ENCODE measurements around the gene SMAD7. TPM values are rescaled to one million over a fixed set of nuclear protein-coding genes. Genes with fewer than 3 reads are reported as not detected.

The SMAD7 gene
- total RNA-seq, 2 donors from 2014 or later: 161 to 181 TPM

DNA sequence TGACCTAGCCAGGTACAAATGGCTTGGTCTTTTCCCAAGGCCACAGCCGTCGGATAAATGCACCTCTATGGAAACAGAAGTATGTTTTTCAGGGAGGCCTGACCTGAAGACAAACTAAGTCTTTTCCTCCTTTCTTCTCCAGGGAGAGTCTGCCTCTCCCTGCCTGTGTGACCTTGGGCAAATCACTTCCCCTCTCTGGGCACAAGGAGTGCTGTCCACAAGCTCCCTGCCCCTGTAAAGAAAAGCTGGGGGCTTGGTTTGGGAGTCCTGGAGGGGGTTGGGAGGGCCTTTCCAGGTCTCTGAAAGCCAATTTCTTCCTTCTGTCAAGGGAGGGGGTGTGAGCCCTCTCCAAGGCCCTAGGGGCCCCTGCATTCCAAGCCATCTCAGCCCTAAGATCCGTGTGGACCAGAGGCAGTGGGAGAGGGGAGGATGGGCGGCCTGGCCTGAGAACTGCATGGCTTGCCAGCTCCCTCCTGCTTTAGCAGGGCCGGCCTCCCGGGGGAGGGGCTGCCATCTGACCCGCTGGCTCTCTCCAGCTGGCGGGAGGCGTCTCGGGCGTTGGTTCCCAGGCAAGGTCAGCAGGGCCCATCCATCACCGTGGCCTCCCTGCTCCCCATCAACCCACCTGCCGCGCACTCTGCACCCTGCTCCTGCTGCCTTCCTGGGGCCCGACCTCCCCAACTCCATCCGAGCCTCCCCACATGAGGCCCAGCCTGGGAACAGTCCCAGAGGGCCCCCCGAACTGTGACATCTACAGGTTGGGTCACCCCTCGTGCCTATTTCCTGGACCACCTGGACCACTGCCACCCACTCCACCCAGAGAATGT, 61.4 kb downstream of the SMAD7 start:
- peaks cover 3% of the 10 kb centered on the region for H3K36me3 Mint-ChIP-seq (ENCODE audit: low read depth)
- H3K27ac Mint-ChIP-seq: no peak overlapping the region

DNA sequence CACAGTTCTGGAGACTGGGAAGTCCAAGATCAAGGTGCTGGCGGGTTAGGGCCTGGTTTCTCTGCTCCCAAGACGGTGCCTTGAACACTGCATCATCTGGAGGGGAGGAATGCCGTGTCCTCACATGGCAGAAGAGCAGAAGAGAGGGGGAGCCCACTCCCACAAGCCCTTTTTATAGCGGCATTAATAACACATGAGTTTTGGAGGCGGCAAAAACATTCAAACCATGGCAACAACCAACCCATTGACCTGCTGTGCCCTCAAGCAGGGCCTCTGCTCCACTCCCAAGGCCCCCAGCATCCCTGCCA, 62.0 kb downstream of the SMAD7 start:
- Mint-ChIP-seq H3K36me3 (ENCODE audit: low read depth) (peaks cover 3% of the 10 kb centered on the region), H3K27ac (no peak overlapping the region), H3K27me3 (no peaks in the 10 kb centered on the region), H3K4me1 (peaks cover 11% of the 10 kb centered on the region), H3K4me3 (no peak overlapping the region)
- DNase-seq (no peak), ATAC-seq (no peak)
- no peaks in the 10 kb centered on the region for H3K9me3 ChIP-seq (ENCODE audit: control insufficient read depth, low read length, poor library complexity, severe bottlenecking)

More for the DNA sequence above, 61.4 kb downstream of the SMAD7 start:
- ATAC-seq (no peak), DNase-seq (no peak)
- Mint-ChIP-seq H3K4me3 (no peak overlapping the region), H3K4me1 (peaks cover 11% of the 10 kb centered on the region), H3K27me3 (no peaks in the 10 kb centered on the region)
- H3K9me3 ChIP-seq (ENCODE audit: control insufficient read depth, low read length, poor library complexity, severe bottlenecking): no peaks in the 10 kb centered on the region

DNA sequence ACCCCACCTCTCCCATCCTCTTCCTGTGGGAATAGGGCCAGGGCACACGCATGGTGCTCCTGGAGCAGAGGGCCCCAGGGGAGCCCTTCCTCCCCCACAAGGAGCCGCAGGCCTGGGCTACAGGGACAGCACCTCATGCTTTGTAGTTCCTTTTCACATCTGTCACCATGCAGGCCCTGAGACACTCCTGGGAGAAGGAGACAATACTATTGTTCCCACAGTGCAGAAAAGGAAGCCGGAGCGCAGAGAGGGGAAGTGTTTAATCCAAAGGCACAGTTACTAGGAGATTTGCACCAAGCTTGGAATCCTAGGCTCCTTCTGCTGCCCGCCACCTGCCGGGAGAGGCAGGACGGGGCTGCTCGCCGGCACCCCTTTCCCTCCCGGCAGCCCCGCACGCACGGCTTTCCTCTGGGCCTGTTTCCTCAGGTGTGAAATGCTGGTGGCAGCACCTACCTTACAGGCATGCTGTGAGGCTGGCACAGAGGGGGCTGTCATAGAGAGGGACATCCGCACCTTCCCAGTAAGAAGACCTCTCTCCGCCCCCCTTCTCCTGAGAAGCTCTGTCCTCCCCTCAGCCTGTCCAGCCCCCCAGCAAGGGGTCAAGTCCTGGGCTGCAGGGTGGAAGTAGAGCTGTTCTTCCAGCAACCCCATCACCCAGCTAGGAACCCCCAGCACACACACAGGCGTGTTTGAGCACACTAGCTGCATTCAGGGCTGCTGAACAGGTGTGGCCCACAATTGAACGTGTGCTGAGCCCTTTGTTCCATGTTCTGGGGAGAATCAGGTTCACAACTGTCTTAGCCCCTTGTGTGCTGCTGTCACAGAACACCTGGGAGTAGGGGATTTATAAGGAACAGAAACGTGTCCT, 62.6 kb downstream of the SMAD7 start:
- H3K9me3 ChIP-seq (ENCODE audit: control insufficient read depth, low read length, poor library complexity, severe bottlenecking): no peaks in the 10 kb centered on the region
- ATAC-seq: no peak
- Mint-ChIP-seq H3K4me3 (no peak overlapping the region), H3K4me1 (peaks cover 8% of the 10 kb centered on the region), H3K27ac (peak overlapping the region; percentile 89), H3K36me3 (ENCODE audit: low read depth) (peaks cover 3% of the 10 kb centered on the region), H3K27me3 (no peaks in the 10 kb centered on the region)
- DNase-seq: no peak

DNA sequence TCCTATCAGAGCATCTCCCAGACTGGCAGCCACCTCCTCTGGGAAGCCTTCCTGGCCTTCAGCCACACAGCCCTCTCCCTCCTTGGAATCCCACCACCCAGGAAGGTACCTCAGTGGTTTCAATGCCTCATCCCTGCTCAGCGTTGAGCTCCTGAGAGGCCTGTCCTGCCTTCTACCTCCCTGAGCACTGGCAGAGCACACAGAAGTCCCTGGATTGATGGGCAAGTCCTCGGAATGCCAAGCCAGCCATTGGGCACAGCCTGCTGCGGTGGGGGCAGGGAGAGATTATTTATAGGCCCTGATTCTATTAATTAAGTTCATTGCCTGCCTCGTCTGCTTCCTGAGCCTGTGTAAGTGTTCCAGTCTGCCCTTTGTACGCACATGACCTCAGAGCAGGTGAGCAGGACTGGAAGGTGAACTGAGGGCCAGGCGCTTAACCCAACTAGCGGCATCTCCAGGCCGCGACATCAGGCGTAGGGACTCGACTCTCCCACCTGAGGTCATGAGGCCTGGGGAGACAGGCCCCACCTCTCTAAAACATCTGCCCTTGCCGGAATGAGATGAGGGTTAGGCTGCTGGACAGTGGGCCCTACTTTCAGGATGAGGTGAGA, 63.4 kb downstream of the SMAD7 start:
- H3K4me1 Mint-ChIP-seq: peaks cover 8% of the 10 kb centered on the region
- ATAC-seq: no peak
- no peak overlapping the region for H3K4me3 Mint-ChIP-seq
- no peaks in the 10 kb centered on the region for H3K9me3 ChIP-seq (ENCODE audit: control insufficient read depth, low read length, poor library complexity, severe bottlenecking)
- peaks cover 3% of the 10 kb centered on the region for H3K36me3 Mint-ChIP-seq (ENCODE audit: low read depth)
- no peak for DNase-seq
- no peaks in the 10 kb centered on the region for H3K27me3 Mint-ChIP-seq
- H3K27ac Mint-ChIP-seq: peak overlapping the region; percentile 89

DNA sequence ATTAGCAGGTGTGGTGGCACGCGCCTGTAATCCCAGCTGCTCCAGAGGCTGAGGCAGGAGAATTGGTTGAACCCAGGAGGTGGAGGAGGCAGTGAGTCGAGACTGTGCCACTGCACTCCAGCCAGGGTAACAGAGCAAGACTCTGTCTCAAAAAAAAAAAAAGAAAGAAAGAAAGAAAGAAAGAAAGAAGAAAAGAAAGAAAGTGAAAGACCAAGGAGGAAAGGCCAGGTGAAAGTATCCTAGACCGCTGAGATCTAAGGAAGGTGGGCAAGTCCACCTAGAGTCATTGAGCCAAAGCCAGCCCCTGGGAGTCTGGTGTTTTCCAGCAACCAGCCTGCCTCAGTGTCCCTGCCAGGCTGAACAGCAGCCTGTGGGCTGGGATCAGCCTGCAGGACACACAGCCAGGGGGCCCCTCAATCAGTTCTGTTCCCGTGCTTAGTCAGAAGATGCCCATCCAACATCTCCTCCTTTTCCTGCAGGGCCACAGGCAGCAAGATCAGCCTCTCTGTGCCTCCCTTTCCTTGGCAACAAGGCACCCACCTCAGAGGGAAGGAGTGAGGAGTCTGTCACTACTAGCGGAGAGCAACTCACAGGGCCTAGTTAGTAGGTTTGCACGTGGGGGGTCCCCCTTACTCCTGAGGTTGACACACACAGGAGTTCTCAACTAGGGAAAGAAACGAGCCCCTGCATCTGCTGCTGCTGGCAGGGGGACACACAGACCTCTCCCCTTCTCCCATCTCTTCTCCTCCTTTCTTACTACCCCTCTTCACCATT, 64.1 kb downstream of the SMAD7 start:
- no peak for ATAC-seq
- H3K4me1 Mint-ChIP-seq: peaks cover 8% of the 10 kb centered on the region
- peaks cover 3% of the 10 kb centered on the region for H3K36me3 Mint-ChIP-seq (ENCODE audit: low read depth)
- H3K9me3 ChIP-seq (ENCODE audit: control insufficient read depth, low read length, poor library complexity, severe bottlenecking): no peaks in the 10 kb centered on the region
- no peak for DNase-seq
- H3K4me3 Mint-ChIP-seq: no peak overlapping the region
- no peaks in the 10 kb centered on the region for H3K27me3 Mint-ChIP-seq
- peak overlapping the region; percentile 89 for H3K27ac Mint-ChIP-seq

DNA sequence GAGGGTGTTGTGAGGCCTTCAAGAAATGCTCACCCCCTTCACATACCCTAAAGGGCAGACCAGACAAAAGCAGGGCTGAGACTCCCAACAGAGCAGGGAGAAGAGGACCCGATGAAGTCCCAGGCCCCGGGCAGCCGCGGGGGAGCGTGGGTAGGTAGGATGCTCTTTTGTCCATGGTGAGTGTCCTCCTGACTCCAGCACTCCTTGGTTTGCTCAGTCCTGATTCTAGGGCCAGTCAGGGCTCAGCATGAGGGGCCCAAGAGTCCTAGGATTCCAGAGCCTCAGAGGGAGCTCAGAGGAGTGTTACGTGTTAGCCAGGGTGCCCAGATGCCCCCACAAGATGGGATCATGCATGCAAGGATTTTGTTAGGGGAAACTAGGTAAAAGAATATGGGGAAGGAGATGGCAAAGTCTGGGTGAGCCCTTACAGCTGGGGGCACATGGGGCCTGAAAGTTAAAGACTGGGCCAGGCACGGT, 64.8 kb downstream of the SMAD7 start:
- Mint-ChIP-seq H3K27ac (peak overlapping the region; percentile 89), H3K4me1 (peaks cover 8% of the 10 kb centered on the region), H3K36me3 (ENCODE audit: low read depth) (peaks cover 3% of the 10 kb centered on the region), H3K4me3 (no peak overlapping the region), H3K27me3 (no peaks in the 10 kb centered on the region)
- DNase-seq (no peak), ATAC-seq (no peak)
- no peaks in the 10 kb centered on the region for H3K9me3 ChIP-seq (ENCODE audit: control insufficient read depth, low read length, poor library complexity, severe bottlenecking)

DNA sequence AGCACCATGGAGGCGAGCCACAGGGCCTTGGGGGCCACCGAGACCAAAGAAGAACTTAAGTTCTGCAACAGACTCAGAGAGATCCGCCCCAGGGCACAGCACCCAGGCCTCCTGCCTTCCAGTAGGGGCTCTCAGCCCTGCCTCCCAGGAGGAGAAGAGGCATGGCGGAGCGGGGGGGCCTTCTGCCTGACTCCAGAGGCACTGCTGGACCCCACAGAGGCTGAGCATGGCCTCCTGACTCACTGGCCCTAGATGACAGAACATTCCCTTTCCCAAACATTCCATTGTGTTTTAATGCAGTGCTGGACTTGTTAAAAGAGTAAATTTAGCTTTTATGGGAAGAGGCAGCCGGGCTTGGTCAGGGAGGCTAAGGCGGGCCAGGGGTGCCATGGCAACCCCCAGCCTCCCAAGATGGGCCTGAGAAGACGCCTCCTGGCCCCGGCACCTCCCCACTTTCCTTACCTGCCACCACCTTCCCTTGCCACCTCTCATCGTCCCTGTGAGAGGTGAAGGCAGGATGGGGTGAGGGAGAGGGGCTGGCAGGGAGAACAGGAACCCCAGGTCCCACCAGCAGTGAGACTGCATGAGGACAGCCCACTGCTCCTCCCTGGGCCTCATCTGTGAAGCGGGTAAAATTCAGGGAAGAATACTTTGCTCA, 65.4 kb downstream of the SMAD7 start:
- H3K27me3 Mint-ChIP-seq: no peaks in the 10 kb centered on the region
- H3K9me3 ChIP-seq (ENCODE audit: control insufficient read depth, low read length, poor library complexity, severe bottlenecking): no peaks in the 10 kb centered on the region
- DNase-seq (no peak), ATAC-seq (no peak)
- H3K27ac Mint-ChIP-seq: peak overlapping the region; percentile 89
- peaks cover 3% of the 10 kb centered on the region for H3K36me3 Mint-ChIP-seq (ENCODE audit: low read depth)
- H3K4me1 Mint-ChIP-seq: peaks cover 9% of the 10 kb centered on the region
- H3K4me3 Mint-ChIP-seq: no peak overlapping the region

DNA sequence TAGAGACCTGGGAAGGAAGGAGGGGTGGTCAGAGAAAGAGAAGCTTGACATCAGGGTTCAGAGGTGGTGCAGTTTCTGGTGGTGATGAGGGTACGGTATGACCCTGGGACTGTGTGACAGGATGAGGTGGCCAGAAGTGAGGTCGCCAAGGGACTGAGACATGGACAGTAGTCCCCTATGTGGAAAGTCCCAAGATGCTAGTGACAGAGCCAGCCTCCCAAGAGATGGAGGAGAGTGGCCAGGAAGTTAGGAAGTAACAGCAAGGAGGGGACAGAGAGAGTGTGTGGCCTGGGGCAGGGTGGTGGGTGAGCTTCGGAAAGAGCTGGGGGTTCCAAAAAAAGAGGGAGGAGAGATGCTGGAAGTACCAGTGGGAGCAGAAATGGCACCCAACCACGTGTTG, 66.0 kb downstream of the SMAD7 start:
- peak overlapping the region; percentile 89 for H3K27ac Mint-ChIP-seq
- no peak overlapping the region for H3K4me3 Mint-ChIP-seq
- H3K36me3 Mint-ChIP-seq (ENCODE audit: low read depth): peaks cover 3% of the 10 kb centered on the region
- peaks cover 14% of the 10 kb centered on the region for H3K4me1 Mint-ChIP-seq
- no peaks in the 10 kb centered on the region for H3K27me3 Mint-ChIP-seq
- DNase-seq (no peak), ATAC-seq (no peak)
- no peaks in the 10 kb centered on the region for H3K9me3 ChIP-seq (ENCODE audit: control insufficient read depth, low read length, poor library complexity, severe bottlenecking)

DNA sequence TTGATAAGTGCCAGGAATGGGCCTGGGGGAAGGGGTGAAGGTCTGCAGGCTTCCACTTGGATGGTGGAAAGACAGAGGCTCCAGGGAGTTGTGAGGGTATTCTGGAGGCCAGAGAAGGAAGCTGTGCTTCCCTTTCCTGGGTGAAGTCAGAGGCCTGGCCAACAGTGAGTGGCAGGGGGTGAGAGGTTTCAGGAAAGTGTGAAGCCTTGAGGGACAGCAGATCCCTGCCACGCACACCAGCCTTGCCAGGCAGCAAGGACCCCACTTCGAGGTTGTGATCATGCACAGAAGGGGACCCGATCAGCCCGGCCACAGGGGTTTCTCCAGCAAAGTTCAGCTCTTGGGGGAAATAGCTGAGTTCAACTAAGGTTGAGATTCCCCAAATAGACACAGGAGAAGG, 66.5 kb downstream of the SMAD7 start:
- peaks cover 3% of the 10 kb centered on the region for H3K36me3 Mint-ChIP-seq (ENCODE audit: low read depth)
- peaks cover 15% of the 10 kb centered on the region for H3K4me1 Mint-ChIP-seq
- DNase-seq (no peak), ATAC-seq (no peak)
- no peaks in the 10 kb centered on the region for H3K27me3 Mint-ChIP-seq
- H3K9me3 ChIP-seq (ENCODE audit: control insufficient read depth, low read length, poor library complexity, severe bottlenecking): no peaks in the 10 kb centered on the region
- H3K27ac Mint-ChIP-seq: peak overlapping the region; percentile 89
- H3K4me3 Mint-ChIP-seq: no peak overlapping the region

- H3K27ac Mint-ChIP-seq: no peak overlapping the region
- ATAC-seq: no peak
- no peak overlapping the region for H3K4me3 Mint-ChIP-seq
- DNase-seq: no peak
- peaks cover 3% of the 10 kb centered on the region for H3K36me3 Mint-ChIP-seq (ENCODE audit: low read depth)
- H3K9me3 ChIP-seq (ENCODE audit: control insufficient read depth, low read length, poor library complexity, severe bottlenecking): no peaks in the 10 kb centered on the region
- H3K27me3 Mint-ChIP-seq: peaks cover 5% of the 10 kb centered on the region
- H3K4me1 Mint-ChIP-seq: peaks cover 20% of the 10 kb centered on the region
These were observed 68.4 kb downstream of the SMAD7 start for GRCh38 chr18:48882379-48882778.

DNA sequence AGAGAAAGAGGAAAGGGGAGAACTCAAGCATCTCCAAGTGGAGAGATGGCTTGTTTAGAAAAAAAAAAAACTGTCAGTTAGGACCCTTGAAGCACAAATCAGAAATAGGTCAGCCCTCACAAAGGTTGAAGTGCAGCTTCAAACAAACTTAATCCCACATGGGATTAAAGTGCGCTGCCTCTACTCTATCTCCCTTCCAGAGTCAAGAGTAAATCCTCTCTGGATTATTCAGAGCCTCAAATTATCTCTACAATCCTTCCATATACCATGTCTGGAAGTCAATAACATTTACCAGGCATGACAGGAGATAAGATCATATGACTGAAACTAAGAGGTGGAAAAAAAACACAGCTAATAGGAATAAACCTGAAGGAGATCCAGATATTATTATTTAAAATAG, 69.8 kb downstream of the SMAD7 start:
- H3K27me3 Mint-ChIP-seq: peaks cover 5% of the 10 kb centered on the region
- H3K4me3 Mint-ChIP-seq: no peak overlapping the region
- peak overlapping the region; percentile 89 for H3K27ac Mint-ChIP-seq
- no peaks in the 10 kb centered on the region for H3K9me3 ChIP-seq (ENCODE audit: control insufficient read depth, low read length, poor library complexity, severe bottlenecking)
- DNase-seq: no peak
- peaks cover 17% of the 10 kb centered on the region for H3K4me1 Mint-ChIP-seq
- no peak for ATAC-seq
- peaks cover 3% of the 10 kb centered on the region for H3K36me3 Mint-ChIP-seq (ENCODE audit: low read depth)

GRCh38 chr18:48879008-48879431, 71.7 kb downstream of the SMAD7 start:
- Mint-ChIP-seq H3K4me3 (no peak overlapping the region), H3K27ac (no peak overlapping the region), H3K4me1 (peaks cover 15% of the 10 kb centered on the region), H3K36me3 (ENCODE audit: low read depth) (no peaks in the 10 kb centered on the region), H3K27me3 (peaks cover 5% of the 10 kb centered on the region)
- no peak for DNase-seq
- H3K9me3 ChIP-seq (ENCODE audit: control insufficient read depth, low read length, poor library complexity, severe bottlenecking): no peaks in the 10 kb centered on the region
- no peak for ATAC-seq

Data from T-helper 17 cell (primary cell).